UCSD-AML1 (cell line): Measurements from ENCODE around the gene IFITM10.
A peak's percentile ranks its signal among the peaks of the same experiment; 100 is the strongest.

Experiments
- DNase-seq: peaks from one replicate; lab custom pipeline; 2025; ENCODE audit not compliant: unreplicated experiment; lab: John Stamatoyannopoulos, UW

Gene IFITM10

GRCh38 chr11:1763796-1764661 is 13.6 kb upstream of the IFITM10 start, which contains the start of gene CTSD:
CTSD (minus strand) TSS chr11:1763927; CDS start chr11:1763859, 68 bp downstream.
- DNase-seq, result peak; percentile 88

- no peak for DNase-seq
These were observed 13.0 kb upstream of the IFITM10 start for GRCh38 chr11:1763336-1763795.

- no peak for DNase-seq
These were observed 12.3 kb upstream of the IFITM10 start for GRCh38 chr11:1762537-1763302.

- no peak for DNase-seq
These were observed 11.6 kb upstream of the IFITM10 start for GRCh38 chr11:1761857-1762536.

GRCh38 chr11:1761110-1761856 is 10.9 kb upstream of the IFITM10 start:
- no peak for DNase-seq

- peak; percentile 37 for DNase-seq
These were observed 10.1 kb upstream of the IFITM10 start for GRCh38 chr11:1760351-1761109.

- no peak for DNase-seq
These were observed 9.4 kb upstream of the IFITM10 start for GRCh38 chr11:1759851-1760220.

- no peak for DNase-seq
These were observed 8.9 kb upstream of the IFITM10 start for GRCh38 chr11:1759151-1759850.

- no peak for DNase-seq
These were observed 8.3 kb upstream of the IFITM10 start for GRCh38 chr11:1758611-1759150.

GRCh38 chr11:1757861-1758610 is 7.6 kb upstream of the IFITM10 start:
- DNase-seq, result peak; percentile 87

- no peak for DNase-seq
These were observed 6.7 kb upstream of the IFITM10 start for GRCh38 chr11:1756791-1757771.

GRCh38 chr11:1755692-1756561 is 5.5 kb upstream of the IFITM10 start:
- DNase-seq, result no peak

GRCh38 chr11:1755344-1755691 is 4.9 kb upstream of the IFITM10 start:
- no peak for DNase-seq

GRCh38 chr11:1754376-1755150 is 4.2 kb upstream of the IFITM10 start:
- no peak for DNase-seq

- no peak for DNase-seq
These were observed 3.5 kb upstream of the IFITM10 start for GRCh38 chr11:1753929-1754305.
